ENCODE measurements around the gene SPANXB1.
"Not testable (repeated sequence)": the region's sequence is repeated elsewhere in the genome, so short reads cannot be mapped to it uniquely, and the experiment has no call there.

The SPANXB1 gene

GRCh38 chrX:141002568-141002967 lies at the start of gene SPANXB1:
Gene SPANXB1, plus strand, starts transcription at chrX:141002594. Its CDS starts 100 bp downstream, at chrX:141002694.
- not testable (repeated sequence) for DNase-seq (ENCODE audit: low read depth)

DNA sequence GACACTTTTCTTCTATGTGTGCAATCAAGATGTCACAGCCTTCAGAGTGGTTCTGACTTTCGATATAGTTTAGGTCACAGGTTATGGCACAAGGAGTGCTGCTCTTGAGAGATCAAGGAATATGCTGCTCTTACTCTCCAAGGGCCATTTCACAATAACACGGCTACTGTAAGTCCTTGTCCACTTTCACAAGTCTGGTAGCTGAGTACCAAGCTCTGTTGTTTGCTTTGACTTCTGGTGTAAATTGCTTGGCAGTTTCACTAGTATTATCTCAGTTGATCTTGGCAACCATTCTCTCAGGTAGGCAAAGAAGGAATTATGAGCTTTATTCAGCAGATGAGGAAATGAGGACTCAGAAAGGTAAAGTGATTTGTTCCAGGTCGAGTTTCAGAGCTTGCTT lies 35.4 kb upstream of the SPANXB1 start:
- DNase-seq (ENCODE audit: low read depth): no peak

GRCh38 chrX:140971099-140971795 lies 31.1 kb upstream of the SPANXB1 start:
- DNase-seq (ENCODE audit: low read depth): no peak

DNA sequence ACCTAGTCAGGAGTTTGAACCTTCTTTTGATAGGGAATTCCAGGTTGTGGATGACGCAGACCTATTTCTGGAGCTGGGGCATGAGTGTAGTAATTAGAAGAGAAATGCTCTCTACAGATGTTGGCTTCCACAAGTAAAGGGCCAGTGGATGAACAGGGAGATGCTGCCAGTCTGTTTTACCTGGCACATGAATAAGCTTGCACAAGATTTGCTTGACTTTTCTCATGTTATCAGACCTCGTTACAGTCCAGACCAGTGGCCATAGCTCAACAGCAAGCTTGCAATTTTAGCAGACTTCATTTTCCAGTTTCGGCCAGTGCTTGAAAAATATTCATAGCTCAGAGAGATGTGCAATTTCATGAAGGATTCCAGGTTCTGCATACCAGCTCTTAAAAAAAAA lies 26.9 kb upstream of the SPANXB1 start:
- no peak for DNase-seq (ENCODE audit: low read depth)

GRCh38 chrX:140980271-140980670 lies 22.1 kb upstream of the SPANXB1 start:
- DNase-seq (ENCODE audit: low read depth): no peak

GRCh38 chrX:140983730-140984129 lies 18.7 kb upstream of the SPANXB1 start:
- no peak for DNase-seq (ENCODE audit: low read depth)

DNA sequence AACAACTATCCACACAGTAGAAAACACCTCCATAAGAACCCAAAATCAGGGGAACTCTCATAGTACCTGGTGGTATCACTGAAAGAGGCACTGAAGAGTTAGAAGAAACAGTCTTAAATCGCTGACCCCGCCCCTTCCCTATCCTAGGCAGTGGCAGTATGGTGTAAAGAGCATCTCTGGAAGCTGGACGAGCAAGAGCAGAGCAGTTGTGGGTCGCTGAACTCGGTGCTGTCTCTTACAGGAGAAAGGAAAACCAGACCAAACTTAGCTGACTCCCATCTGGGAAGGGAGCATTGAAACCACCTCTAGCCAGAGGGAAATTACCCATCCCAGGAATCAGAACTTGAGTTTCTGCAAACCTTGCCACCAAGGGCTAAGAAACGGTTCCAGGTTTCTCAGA lies 2.8 kb downstream of the SPANXB1 start:
- not testable (repeated sequence) for DNase-seq (ENCODE audit: low read depth)

DNA sequence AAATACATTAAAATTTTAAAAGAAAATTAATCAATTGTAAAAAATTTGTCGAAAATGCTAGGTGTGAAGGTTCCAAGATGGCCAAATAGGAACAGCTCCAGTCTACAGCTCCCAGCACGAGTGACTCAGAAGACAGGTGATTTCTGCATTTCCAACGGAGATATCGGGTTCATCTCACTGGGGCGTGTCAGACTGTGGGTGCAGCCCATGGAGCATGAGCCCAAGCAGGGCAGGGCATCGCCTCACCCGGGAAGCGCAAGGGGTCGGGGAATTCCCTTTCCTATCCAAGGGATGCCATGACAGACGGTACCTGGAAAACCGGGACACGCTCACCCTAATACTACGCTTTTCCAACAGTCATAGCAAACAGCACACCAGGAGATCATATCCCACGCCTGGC lies 41.9 kb downstream of the SPANXB1 start:
- DNase-seq (ENCODE audit: low read depth): not testable (repeated sequence)

- DNase-seq (ENCODE audit: low read depth): not testable (repeated sequence)
Measured at GRCh38 chrX:141049878-141050277, 47.5 kb downstream of the SPANXB1 start.

DNA sequence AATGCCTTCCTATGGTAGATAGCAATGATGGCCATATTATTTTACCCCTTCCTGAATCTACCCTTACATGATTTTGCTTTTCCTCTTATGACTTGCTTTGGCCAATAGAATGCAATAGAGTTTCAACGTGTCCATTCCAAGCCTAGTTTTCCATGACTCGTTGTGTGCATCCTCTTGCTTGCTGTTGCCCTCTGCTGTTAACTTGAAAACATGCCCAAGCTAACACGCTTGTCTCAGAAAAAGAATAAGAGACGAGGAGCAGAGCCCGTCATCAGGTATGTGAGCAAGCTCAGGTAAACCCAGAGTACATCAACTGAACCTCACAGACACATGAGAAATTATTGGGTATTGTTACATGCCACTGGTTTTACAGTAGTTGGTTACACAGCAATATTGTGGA lies 49.7 kb downstream of the SPANXB1 start:
- DNase-seq (ENCODE audit: low read depth): not testable (repeated sequence)

Measured in HS-27A (cell line).